B cell (primary cell): ENCODE measurements around the gene SLC25A21.

Experiments used
- EZH2 ChIP-seq: IDR thresholded peaks from 2 replicates; pipeline ENCODE4 v1.6.1; 2012; ENCODE audit warnings: borderline replicate concordance, low read depth, mild to moderate bottlenecking, moderate library complexity, low read length; ENCODE audit not compliant: insufficient read depth, poor library complexity, severe bottlenecking
- TF ChIP-seq, protein P1 (sequence below): fragments of 200-600 bp; IDR thresholded peaks from one replicate; pipeline ENCODE4 v1.8.0; 2022; ENCODE audit warnings: antibody characterized with exemption, mild to moderate bottlenecking

DNA sequence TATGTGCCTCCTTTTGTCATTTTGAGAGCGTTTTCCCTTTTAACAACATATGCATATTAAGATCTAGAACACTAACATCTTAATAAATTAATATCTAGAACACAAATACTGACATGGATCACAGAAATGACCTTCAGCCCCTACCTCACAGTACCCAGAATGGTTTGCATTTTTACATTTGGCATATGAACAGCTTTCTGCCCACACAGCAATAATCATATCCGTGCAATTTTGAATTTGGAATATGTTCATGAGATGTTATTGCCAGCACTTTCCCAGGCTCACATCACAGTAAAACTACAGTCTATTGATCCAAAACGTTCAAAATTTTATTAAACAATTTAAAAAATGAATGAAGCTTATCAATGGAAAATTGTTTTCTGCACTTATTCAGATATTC is 114.6 kb downstream of the SLC25A21 start:
- TF ChIP-seq, protein P1, sequence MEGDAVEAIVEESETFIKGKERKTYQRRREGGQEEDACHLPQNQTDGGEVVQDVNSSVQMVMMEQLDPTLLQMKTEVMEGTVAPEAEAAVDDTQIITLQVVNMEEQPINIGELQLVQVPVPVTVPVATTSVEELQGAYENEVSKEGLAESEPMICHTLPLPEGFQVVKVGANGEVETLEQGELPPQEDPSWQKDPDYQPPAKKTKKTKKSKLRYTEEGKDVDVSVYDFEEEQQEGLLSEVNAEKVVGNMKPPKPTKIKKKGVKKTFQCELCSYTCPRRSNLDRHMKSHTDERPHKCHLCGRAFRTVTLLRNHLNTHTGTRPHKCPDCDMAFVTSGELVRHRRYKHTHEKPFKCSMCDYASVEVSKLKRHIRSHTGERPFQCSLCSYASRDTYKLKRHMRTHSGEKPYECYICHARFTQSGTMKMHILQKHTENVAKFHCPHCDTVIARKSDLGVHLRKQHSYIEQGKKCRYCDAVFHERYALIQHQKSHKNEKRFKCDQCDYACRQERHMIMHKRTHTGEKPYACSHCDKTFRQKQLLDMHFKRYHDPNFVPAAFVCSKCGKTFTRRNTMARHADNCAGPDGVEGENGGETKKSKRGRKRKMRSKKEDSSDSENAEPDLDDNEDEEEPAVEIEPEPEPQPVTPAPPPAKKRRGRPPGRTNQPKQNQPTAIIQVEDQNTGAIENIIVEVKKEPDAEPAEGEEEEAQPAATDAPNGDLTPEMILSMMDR, result no peak
- TF ChIP-seq EZH2, result no peak
